Endothelial cell of umbilical vein (primary cell): ENCODE measurements around the gene POLR2B. TPM values are rescaled to one million over a fixed set of nuclear protein-coding genes. Genes with fewer than 3 reads are reported as not detected.
A peak's percentile ranks its signal among the peaks of the same experiment; 100 is the strongest.

Experiments used
- BruUV-seq: library from RNA; stranded (reverse); fragments of 400-500 nt; replicated peaks from 2 replicates; lab custom pipeline; 2021; lab: Mats Ljungman, UMichigan
- CTCF ChIA-PET: fragments of 300-600, 350-600 bp; sonication (Branson Sonifier 250); formaldehyde crosslinking; loops from one replicate; lab custom pipeline; 2021; ENCODE audit warnings: antibody characterized with exemption, inconsistent platforms; lab: Charles Lee
- POLR2A ChIA-PET: fragments of 300-600, 350-600 bp; sonication (Branson Sonifier 250); formaldehyde crosslinking; loops from one replicate; lab custom pipeline; 2021; ENCODE audit warnings: antibody characterized with exemption, inconsistent platforms; lab: Charles Lee
- DNase-seq: peaks from one replicate; pipeline ENCODE4 v3.0.0-alpha.2; 2011; ENCODE audit warnings: low read depth, low spot score
- FAIRE-seq: peaks from 2 replicates; lab custom pipeline; 2011; peaks lifted over from hg19 to GRCh38; lab: Jason Lieb, UNC
- H2AFZ ChIP-seq: 2 replicates; pipeline ENCODE4 v1.6.0; 2012; ENCODE audit warnings: low read depth, low read length, control low read depth, inconsistent platforms
- H3K27ac ChIP-seq: 2 replicates; pipeline ENCODE4 v1.5.1; 2011; ENCODE audit warnings: low read depth, mild to moderate bottlenecking, control low read depth, low read length, moderate library complexity; ENCODE audit not compliant: insufficient read depth
- H3K27me3 ChIP-seq, 2 experiments: 2 replicates each; pipeline versions ENCODE4 v1.6.0 to v1.6.1; 2011; ENCODE audit warnings: low read length in 2 of 2, mixed read lengths in 1 of 2; ENCODE audit not compliant: control insufficient read depth in 2 of 2, insufficient read depth in 2 of 2
- H3K36me3 ChIP-seq, 2 experiments: 2 replicates in 1 of 2; 3 replicates in 1 of 2; pipeline ENCODE4 v1.5.1; 2011; ENCODE audit warnings: low read length in 2 of 2, mild to moderate bottlenecking in 1 of 2, moderate library complexity in 1 of 2; ENCODE audit not compliant: control insufficient read depth in 2 of 2, insufficient read depth in 2 of 2; ENCODE audit errors: extremely low read depth in 1 of 2
- H3K4me1 ChIP-seq: 3 replicates; pipeline ENCODE4 v1.5.1; 2011; ENCODE audit warnings: mild to moderate bottlenecking, low read length; ENCODE audit not compliant: control insufficient read depth, insufficient read depth; ENCODE audit errors: extremely low read depth
- H3K4me2 ChIP-seq: 2 replicates; pipeline ENCODE4 v1.6.1; 2011; ENCODE audit warnings: low read length, control low read depth, mixed read lengths; ENCODE audit not compliant: insufficient read depth
- H3K4me3 ChIP-seq, 3 experiments: fragments of 200-600 bp in 1 of 3; sonication (generic), shearing (Covaris generic) in 1 of 3; replicated peaks in 1 of 3; 2 replicates each; pipeline ENCODE4 v1.5.1; 2011 to 2016; ENCODE audit warnings: control low read depth in 3 of 3, low read length in 3 of 3, mild to moderate bottlenecking in 2 of 3, inconsistent platforms in 1 of 3, low read depth in 1 of 3, moderate library complexity in 1 of 3; ENCODE audit not compliant: insufficient read depth in 1 of 3
- H3K79me2 ChIP-seq: 2 replicates; pipeline ENCODE4 v1.6.0; 2012; ENCODE audit warnings: low read length, inconsistent platforms; ENCODE audit not compliant: control insufficient read depth, insufficient read depth
- H3K9ac ChIP-seq: replicated peaks from 2 replicates; pipeline ENCODE3; 2011; ENCODE audit warnings: low read length, control low read depth; ENCODE audit not compliant: insufficient read depth; ENCODE audit errors: extremely low read depth
- H3K9me1 ChIP-seq: replicated peaks from 3 replicates; pipeline ENCODE4 v1.6.0; 2011; ENCODE audit warnings: mild to moderate bottlenecking, low read length; ENCODE audit not compliant: control insufficient read depth, insufficient read depth; ENCODE audit errors: extremely low read depth
- H3K9me3 ChIP-seq: replicated peaks from 2 replicates; pipeline ENCODE4 v1.5.1; 2012; ENCODE audit warnings: low read length, inconsistent platforms; ENCODE audit not compliant: control insufficient read depth, insufficient read depth
- H4K20me1 ChIP-seq: replicated peaks from 2 replicates; pipeline ENCODE3; 2011; ENCODE audit warnings: mild to moderate bottlenecking, low read length; ENCODE audit not compliant: control insufficient read depth, insufficient read depth; ENCODE audit errors: extremely low read depth
- EZH2 ChIP-seq: IDR thresholded peaks from 2 replicates; pipeline ENCODE4 v1.6.1; 2012; ENCODE audit warnings: borderline replicate concordance, low read depth, mild to moderate bottlenecking, moderate library complexity, low read length, inconsistent platforms; ENCODE audit not compliant: severe bottlenecking
- FOS ChIP-seq: IDR thresholded peaks from 2 replicates; pipeline ENCODE4 v1.6.1; 2011; ENCODE audit warnings: mild to moderate bottlenecking, low read length, moderate library complexity, borderline replicate concordance; ENCODE audit not compliant: insufficient read depth
- JUN ChIP-seq: IDR thresholded peaks from 2 replicates; pipeline ENCODE4 v1.6.1; 2011; ENCODE audit warnings: borderline replicate concordance, low read depth; ENCODE audit not compliant: insufficient read length, insufficient read depth
- MAX ChIP-seq: IDR thresholded peaks from 2 replicates; pipeline ENCODE4 v1.6.1; 2011; ENCODE audit not compliant: insufficient read depth, insufficient read length
- POLR2AphosphoS5 ChIP-seq: IDR thresholded peaks from 2 replicates; pipeline ENCODE4 v1.6.1; 2012; ENCODE audit warnings: low read depth, mild to moderate bottlenecking, control low read depth, low read length, moderate library complexity; ENCODE audit not compliant: insufficient read depth
- dilution Hi-C: fragments of 300-500 bp; cut with MboI; formaldehyde crosslinking; loops from one replicate; pipeline ENCODE4 v1.15.0; 2019; ENCODE audit warnings: low sequenced_read_pairs; ENCODE audit not compliant: extremely low pct_ligation_motif_present
- intact Hi-C: fragments of 100-400 bp; cut with micrococcal nuclease; formaldehyde crosslinking; loops from one replicate; pipeline ENCODE4 v1.10.0; 2022
- polyA plus RNA-seq, 4 experiments: library from polyadenylated mRNA; depleted of rRNA in 3 of 4; stranded (reverse) in 3 of 4; unstranded in 1 of 4; fragments of >200 nt; gene quantifications; 2 replicates each; pipeline versions ENCODE4 v1.2.1 to v1.2.3, GENCODE V29; 2011 to 2012; ENCODE audit warnings: missing spikeins in 1 of 4
- total RNA-seq: library from RNA; stranded (reverse); gene quantifications from 2 replicates; pipeline ENCODE4 v1.2.3, GENCODE V29; 2021

POLR2B gene
- total and polyA plus RNA-seq, 2 donors (not counting 3 experiments of a cell fraction or from before 2014, with no cell fraction given), result 75.5 to 148 TPM

- H3K4me1 ChIP-seq, result peaks cover 63% of the 10 kb centered on the region
- H3K27me3 ChIP-seq, result no peaks in the 10 kb centered on the region
- no peak overlapping the region for H3K4me3 ChIP-seq
- no TSS peak for BruUV-seq
- ChIA-PET CTCF (interaction anchor here (0.8 to 1.5 kb wide), 5 partner anchors 9 to 40 kb away, joined by 3 to 7 read pairs (median 4); no protein-coding TSS in a partner anchor), POLR2A (interaction anchor here (0.6 to 1.5 kb wide), 4 partner anchors 10 to 31 kb away, joined by 3 to 5 read pairs (median 4); no protein-coding TSS in a partner anchor)
- DNase-seq, result peak; percentile 71
- no peaks in the 10 kb centered on the region for H4K20me1 ChIP-seq
- peaks cover 3 to 4% of the 10 kb centered on the region in 2 experiments for H3K36me3 ChIP-seq
- H3K4me2 ChIP-seq, result no peak overlapping the region
- H2AFZ ChIP-seq, result no peak overlapping the region
- no peaks in the 10 kb centered on the region for H3K9me3 ChIP-seq
- H3K27ac ChIP-seq, result peak overlapping the region; percentile 100
- FAIRE-seq, result peak; percentile 48
- H3K9me1 ChIP-seq, result no peaks in the 10 kb centered on the region
- intact Hi-C loops, result no loop called here
- peak; percentile 50 for TF ChIP-seq POLR2AphosphoS5
- TF ChIP-seq JUN, result peak; percentile 61
- TF ChIP-seq EZH2, result no peak
- TF ChIP-seq FOS, result peak; percentile 29
- TF ChIP-seq MAX, result no peak
- no peak overlapping the region for H3K9ac ChIP-seq
- H3K79me2 ChIP-seq, result peaks cover 63% of the 10 kb centered on the region
- dilution Hi-C loops, result no loop called here
Observed at GRCh38 chr4:57077550-57078343, 99.1 kb downstream of the POLR2B start.
